Activated CD4-positive, alpha-beta T cell treated with anti-CD3 and anti-CD28 coated beads, Interleukin-2, amount 50 U/mL, for 4 hours (primary cell): Measurements from ENCODE around the gene KIZ.

ENCODE experiments used
- DNase-seq, 2 experiments: peaks; one replicate each; pipeline ENCODE4 v3.0.0-alpha.2; 2020

Gene KIZ

DNA sequence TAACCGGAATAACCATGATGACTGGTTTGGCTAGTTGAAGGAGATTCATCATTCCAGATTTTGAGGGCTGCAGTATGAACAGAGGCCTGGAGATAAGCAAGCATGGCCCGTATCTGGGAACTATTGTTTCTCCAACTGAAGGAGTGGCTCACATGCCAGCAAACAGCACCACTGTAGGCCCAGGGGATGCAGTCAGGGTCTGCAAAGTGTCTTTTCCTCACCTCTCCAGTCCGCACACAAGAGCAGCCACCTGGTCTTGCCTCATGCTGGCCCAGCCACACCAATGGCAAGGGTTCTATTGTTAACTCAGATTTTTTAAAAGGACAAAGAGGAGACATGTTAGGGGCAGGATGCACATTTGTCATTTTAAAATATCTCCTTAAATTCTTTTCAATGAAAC lies 55.1 kb downstream of the KIZ start:
- DNase-seq, result no peak

DNA sequence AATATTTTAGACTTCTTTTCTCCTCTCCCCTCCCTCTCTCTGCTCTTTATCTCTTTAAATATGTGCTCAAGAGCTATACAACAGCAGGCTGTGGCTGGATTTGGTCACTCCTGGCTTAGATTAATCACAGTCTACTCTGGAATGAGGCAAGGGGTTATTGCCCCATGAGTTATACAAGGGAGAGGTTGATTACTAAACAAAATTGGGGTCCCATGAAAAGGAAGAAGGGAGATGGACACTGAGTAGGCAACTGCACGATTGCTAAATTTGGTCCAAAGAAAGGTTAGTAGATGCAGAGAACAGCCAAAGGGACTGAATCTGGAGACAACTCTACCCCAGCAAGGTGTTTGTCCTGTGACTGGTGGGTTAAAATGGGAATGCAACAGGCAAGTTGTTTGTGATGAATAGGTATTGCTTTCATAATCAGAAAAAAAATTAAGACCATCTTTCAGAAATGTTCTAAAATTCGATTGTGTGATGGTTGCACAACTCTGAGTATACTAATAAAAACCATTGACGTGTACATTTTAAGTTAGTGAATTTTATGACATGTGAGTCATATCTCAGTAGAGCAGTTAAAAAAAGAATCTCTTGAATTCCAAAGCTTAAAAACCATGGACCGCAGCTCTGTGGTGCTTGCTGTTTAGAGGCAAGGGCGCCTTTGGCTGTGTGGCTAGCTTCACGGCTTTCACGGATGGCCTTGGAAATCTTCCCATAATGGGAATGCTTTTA lies 57.1 kb downstream of the KIZ start:
- no peak for DNase-seq

GRCh38 chr20:21183722-21184121 lies 57.8 kb downstream of the KIZ start:
- DNase-seq, result no peak

DNA sequence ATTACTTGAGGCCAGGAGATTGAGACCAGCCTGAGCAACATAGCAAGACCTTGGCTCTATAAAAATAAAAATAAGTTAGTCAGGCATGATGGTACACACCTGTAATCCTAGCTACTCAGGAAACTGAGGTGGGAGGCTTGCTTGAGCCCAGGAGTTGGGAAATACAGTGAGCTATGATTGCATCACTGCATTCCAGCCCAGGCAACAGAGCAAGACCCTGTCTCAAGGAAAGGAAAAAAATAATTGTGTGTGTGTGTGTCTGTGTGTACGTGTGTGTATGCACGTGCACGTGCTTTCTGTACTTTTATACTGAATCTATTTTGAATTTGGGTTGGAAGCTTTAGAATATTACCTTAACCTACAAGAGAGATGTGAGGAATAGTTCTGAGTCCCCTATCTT lies 58.9 kb downstream of the KIZ start:
- DNase-seq, result no peak

GRCh38 chr20:21185849-21186248 lies 60.0 kb downstream of the KIZ start:
- DNase-seq, result no peak

- DNase-seq, result no peak
Measured at GRCh38 chr20:21189761-21190523, 64.1 kb downstream of the KIZ start.

- no peak for DNase-seq
Measured at GRCh38 chr20:21190869-21191268, 65.0 kb downstream of the KIZ start.

DNA sequence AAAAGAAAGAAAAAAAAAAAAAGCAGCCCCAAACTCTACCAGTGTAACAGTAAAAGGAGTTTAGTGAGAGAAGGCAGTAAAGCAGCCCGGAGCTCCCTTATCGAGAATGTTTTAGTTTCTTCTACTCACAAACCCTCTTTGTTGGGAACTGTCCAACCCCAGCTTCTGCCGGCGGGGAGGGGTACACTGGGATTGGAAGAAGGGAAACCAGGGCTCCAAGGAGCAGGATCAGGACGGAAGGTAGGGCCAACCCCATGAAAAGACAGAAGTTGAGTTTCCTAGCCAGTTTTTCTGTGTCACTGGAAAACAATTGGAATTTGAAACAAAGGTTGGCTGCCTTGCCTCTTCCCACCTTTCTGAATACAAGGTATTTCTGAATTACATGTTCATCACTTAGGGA lies 66.0 kb downstream of the KIZ start:
- DNase-seq, result no peak

- no peak for DNase-seq
Measured at GRCh38 chr20:21202259-21202658, 76.4 kb downstream of the KIZ start.

DNA sequence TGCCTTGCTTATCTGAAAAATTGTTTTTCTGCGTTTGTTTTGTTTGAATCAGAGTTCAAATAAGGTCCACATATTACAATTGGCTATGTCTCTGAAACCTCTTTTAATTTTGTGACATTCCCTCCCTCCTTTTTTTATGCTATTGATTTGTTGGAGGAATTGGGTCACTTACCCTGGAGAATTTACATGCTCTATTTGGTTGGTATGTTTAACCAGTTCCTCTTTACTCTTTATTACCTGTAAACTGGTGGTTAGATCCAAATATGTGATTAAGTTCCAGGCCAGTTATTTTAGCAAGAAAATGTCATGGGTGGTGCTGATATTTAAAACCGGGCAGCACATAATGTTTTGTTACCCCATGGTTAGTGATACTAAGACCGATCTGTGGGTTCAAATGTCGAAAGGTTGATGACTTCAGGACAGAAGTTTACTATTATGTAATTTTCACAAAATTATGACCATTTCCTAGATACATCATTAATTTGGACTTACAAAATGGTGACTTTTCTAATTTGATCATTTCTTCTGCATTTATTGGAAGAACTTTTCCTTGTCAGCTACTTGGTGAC lies 77.3 kb downstream of the KIZ start:
- no peak for DNase-seq

- DNase-seq, result no peak
Measured at GRCh38 chr20:21206584-21206983, 80.7 kb downstream of the KIZ start.

DNA sequence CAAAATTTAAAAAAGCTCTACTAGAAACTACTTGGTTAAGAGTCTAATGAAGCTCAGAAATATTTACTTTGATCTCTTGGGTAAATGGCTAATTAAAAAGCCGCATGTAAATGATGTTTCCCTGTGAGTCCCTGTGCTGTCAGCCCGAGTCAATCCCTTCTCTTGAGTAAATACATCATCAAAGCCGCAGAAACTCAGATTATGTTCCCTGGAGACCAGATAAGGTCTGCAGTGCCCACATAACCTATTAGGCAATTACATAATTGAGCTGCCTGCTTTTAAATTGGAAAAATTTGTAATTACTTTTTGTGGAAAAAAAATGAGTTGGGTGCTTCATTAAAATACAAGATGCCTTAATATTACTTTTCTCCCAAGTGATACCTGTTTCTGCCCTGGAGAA lies 83.1 kb downstream of the KIZ start:
- DNase-seq, result no peak

DNA sequence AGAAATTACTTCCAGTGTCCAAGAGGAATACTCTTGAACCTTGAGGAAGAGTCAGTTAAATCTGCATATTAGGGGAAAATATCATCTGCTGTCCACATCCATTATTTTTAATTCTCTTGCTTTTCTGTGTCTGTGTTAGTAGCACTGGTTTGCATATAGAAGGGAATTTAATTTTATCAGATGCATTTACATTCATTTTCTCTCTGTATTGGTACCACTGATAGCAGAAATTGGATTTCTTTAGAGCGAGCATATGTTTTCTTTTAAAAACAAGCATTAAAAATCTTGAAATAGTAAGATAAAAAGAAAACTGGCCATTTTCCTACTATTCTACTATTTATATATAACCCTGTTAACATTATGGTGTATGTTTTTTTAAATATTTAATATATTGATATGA lies 83.8 kb downstream of the KIZ start:
- no peak for DNase-seq

- no peak for DNase-seq
Measured at GRCh38 chr20:21213691-21214090, 87.8 kb downstream of the KIZ start.

DNA sequence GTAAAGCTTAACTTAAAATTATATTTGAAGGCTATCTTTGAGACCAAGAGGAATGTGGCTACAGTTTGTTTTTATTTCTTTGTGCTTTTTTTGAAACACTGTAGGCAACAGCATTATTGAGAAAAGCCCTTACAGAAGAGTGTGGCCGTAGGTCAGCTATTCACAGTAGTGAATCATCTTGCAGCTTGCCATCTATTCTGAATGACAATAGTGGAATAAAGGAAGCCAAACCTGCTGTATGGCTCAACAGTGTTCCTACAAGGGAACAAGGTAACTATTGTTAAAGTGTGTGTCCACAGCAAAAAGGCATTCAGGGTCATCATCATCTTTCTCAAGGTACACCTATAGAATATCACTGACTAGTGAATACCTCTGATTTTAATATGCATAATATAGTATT lies 88.5 kb downstream of the KIZ start:
- no peak for DNase-seq

GRCh38 chr20:21219686-21220085 lies 93.8 kb downstream of the KIZ start:
- DNase-seq, result no peak

DNA sequence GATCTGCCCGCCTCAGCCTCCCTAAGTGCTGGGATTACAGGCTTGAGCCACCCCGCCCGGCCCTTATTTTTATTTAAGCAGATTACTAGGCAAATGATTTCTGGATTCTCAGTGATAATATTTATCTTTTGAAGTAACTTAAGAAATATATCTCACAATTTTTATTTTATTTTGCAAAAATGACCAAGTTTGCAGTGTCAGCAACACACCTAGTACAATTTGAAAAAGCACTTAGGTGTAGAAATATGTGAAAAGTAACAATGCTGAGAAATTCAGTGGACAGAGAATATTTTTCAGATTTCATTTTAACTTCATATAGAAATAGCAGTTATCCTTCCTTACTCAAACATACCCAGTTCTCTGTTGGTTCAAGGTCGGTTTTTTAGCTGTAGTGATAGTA lies 98.3 kb downstream of the KIZ start:
- no peak for DNase-seq

GRCh38 chr20:21225215-21225947 lies 99.5 kb downstream of the KIZ start:
- DNase-seq, result no peak

GRCh38 chr20:21228511-21228910 lies 102.6 kb downstream of the KIZ start:
- no peak for DNase-seq

- no peak for DNase-seq
Measured at GRCh38 chr20:21229163-21229562, 103.3 kb downstream of the KIZ start.

- DNase-seq, result no peak
Measured at GRCh38 chr20:21230220-21230619, 104.3 kb downstream of the KIZ start.

- DNase-seq, result no peak
Measured at GRCh38 chr20:21230686-21231085, 104.8 kb downstream of the KIZ start.

- no peak for DNase-seq
Measured at GRCh38 chr20:21232546-21233280, 106.8 kb downstream of the KIZ start.
